Activated CD4-positive, alpha-beta T cell treated with anti-CD3 and anti-CD28 coated beads, Interleukin-2, amount 50 U/mL, for 4 hours (primary cell): ENCODE data around the gene RNF10.
A peak's percentile ranks its signal among the peaks of the same experiment; 100 is the strongest.
"Not testable (repeated sequence)": the region's sequence is repeated elsewhere in the genome, so short reads cannot be mapped to it uniquely, and the experiment has no call there.

Source experiments
- DNase-seq, 2 experiments: peaks; one replicate each; pipeline ENCODE4 v3.0.0-alpha.2; 2020

Gene RNF10

DNA sequence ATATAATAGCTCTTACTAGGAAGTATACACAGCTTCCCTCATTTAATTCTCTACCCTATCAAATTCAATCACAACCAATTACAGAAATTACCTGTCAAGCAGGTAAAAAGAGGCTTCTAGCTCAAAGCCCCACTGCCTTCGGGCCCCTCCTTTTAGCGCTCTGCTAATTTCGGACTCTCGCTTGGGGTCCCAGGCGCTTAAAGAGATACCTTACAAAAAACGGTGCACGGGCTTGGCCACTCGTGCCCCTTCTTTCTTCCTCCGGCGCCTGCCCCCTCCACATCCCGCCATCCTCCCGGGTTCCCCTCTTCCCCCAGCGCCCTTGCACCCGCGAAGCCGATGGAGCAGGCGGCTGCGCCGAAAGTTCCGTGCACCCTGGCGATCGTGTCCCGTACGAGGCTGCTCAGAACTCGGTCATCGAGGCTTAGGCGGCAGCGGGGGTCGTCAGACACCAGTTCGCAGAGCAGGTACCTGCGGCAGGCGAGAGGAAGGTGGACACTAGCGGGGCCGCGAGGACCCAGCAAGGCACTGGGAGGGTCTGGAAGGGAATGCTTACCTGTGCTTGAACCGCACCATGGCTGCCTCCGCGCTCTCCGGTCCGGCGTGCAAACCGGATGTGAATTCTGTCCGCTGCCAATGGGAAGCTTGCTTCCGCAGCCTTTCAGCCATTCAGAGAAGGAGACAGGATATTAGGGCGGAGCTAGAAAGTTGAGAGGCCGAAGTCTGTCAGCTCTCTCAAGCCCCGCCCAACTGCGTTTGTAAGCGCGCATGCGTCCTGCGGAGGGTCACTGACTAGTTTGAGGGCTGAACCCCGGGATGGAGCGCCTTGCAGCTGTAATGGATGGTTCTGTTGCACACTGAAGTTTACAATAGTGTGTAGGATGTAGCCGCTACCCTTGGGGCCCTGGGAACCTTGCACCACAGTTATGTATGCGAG, 46.9 kb downstream of the RNF10 start, which contains the start of gene POP5:
POP5 (minus strand) TSS at position 616 of the 937 bp plus-strand sequence; CDS start at position 576, 40 bp downstream.
- DNase-seq, result peak; percentile 84

DNA sequence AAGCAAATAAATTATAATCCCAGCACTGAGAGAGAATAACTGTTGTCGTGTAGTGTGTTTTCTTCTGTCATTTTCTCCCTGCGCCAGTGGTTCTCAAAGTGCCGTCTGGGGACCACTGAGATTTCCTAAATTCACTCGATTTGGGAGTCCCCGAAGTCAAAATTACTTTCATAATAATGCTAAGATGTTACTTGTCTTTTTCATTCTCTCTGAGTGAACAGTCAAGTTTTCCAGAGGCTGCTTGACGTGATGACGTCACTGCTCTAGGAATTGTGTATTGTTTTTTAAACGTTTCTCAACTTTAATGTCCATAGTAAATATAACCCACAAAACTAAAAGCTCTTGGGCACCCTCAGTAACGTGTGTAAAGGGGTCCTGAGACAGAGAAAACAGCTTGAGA, 47.8 kb downstream of the RNF10 start:
- no peak for DNase-seq

DNA sequence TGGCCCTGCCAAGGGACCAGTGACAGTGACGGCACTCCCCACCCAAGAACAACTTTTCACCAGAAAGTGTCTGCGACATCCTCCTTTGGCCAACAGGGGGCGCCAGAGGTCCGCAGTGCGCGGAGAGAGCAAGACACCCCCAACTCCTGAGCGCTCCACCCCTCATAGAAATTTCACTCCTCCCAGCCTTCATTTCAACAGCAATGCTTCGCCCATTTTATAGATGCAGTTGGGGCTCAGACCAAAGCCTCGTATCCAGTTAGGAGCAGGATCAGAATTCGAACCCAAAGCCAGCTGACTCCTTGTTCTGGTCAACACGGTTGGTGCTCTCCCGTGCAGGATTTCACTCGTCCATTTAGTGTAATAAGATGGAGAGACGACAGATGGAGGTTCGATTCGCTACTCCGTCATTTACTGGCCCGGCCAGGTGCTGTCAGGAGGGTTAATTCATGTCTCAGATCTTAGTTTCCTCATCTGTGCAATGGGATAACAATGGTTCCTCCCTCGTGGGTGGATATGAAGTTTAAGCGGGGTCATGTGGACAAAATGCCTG, 49.4 kb downstream of the RNF10 start:
- DNase-seq, result peak; percentile 83 to 86

DNA sequence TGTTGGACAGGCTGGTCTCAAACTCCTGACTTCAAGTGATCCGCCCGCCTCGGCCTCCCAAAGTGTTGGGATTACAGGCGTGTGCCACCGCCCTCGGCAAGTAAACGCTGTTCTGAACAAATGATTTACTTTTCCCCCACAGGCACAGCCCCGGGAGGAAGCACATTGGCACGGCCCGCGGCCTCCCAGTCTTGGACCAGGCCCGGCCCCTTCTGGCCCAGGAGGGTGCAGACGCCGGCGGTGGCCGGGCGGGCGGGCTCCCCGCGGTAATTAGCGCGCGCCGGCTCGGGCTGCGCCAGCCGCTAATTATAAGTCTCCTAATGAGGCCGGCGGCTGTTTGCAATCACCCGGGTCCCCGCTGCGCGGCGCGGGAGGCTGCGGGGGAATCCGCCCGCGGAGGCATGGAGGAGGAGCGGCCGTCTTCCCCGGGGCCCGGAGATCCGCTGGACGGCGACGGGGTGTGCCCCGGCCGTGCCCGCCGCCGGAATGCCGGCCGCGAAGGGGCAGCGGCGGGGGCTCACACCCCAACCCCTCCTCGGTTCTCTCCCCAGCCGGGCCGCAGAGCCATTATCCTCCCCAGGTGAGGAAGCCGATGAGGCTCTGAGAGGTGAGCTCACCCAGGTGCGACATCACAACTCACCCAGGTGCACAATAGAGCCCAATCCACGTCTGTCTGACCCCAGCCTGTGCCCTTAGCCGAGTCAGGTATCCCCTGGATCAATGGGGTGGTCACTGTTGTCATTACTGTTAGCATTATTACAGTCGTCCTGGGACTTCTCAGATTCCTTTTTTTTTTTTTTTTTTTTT, 50.4 kb downstream of the RNF10 start:
- DNase-seq, result peak; percentile 47 to 48

DNA sequence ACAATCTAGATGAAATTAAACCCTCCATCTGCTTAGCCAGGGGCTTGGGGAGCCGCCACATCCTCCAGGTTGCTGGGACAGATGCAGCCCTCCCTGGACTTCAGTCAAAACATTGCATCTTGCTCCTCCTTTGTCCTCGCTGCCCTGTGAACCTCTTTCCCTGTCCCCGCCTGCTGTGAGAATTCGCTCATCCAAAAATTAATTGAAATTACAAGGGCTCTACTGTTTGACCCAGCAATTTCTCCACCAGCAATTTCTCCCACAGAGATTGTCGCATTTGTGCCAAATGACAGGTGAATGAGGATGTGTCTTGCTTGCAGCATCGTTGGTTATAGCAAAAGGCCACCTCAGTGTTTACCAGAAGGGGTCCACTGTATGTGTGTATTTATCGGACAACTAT, 52.0 kb downstream of the RNF10 start:
- no peak for DNase-seq

DNA sequence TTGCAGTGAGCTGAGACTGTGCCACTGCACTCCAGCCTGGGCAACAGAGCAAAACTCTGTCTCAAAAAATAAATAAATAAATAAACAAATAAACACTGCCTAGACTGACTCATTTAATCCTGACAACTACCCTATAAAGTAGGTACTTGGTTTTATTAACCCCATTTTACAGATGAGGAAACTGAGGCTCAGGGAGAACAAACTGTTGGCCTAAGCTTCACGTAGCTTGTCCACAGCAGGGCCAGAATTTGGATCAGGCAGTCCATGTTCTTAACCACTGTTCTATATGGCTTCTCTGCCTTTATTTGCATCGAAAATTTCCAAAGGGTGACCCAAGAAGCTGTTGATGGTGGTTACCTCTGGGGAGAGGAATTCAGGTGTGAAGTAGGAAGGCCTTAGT, 52.7 kb downstream of the RNF10 start:
- no peak for DNase-seq

DNA sequence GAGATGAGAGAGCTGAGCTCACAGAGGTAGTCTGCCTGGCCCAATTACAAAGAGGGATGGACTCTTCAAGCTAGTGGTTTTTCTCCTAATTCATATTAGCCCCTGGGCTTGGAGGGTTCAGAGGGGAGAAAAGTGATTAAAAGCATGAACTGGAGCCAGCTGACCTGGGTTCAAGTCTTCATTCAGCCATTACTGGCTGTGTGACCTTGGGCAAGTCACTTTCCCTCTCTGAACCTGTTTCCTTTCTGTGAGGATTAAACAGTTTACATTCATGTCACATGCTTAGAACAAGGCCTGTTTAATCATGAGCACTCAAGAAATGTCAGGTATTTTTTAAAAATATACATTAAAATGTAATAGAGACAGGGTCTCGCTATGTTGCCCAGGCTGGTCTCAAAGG, 54.2 kb downstream of the RNF10 start:
- DNase-seq, result no peak

DNA sequence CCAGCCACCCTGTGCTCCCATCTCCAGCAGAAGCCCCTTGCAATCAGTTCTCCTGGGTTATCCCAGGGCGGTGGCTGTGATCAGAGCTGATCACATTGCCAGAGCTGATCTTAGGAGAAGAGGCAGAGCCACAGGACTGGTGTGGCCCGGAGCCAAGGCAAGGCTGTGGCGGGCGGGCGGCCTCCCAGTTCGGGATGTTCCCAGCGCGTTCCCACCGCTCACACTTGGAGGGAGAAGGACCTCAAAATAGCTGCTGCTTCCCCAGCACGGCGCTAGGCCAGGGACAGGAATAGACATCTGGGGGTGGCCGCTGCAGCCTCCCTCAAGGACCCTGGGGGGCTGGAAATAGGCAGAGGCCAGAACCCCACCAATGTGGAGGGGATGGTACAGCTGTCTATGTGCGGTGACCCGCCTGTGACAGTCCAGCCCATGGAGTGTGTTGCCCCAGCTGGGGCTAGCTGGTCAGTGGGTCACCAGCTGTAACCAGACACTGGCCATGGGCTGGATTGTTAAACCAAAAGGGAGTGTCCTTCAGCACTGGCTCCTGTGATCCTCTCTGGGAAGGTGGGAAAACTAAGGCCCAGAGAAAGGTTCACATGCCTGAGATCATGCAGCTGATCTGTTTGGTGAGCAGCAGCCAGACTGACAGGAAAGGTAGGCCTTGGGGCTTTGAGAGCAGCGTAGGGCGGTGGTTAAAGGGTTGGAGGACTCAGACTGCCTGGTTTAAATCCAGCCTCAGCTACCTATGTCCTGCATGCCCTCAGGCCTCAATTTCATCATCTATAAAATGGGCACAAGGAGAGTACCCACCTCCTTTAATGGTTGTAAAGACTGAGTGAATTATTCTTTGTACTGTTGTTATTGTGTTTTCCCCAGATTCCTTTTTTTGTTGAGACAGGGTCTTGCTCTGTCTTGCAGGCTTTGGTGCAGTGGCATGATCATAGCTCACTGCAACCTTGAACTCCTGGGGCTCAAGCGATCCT, 55.1 kb downstream of the RNF10 start:
- no peak for DNase-seq

DNA sequence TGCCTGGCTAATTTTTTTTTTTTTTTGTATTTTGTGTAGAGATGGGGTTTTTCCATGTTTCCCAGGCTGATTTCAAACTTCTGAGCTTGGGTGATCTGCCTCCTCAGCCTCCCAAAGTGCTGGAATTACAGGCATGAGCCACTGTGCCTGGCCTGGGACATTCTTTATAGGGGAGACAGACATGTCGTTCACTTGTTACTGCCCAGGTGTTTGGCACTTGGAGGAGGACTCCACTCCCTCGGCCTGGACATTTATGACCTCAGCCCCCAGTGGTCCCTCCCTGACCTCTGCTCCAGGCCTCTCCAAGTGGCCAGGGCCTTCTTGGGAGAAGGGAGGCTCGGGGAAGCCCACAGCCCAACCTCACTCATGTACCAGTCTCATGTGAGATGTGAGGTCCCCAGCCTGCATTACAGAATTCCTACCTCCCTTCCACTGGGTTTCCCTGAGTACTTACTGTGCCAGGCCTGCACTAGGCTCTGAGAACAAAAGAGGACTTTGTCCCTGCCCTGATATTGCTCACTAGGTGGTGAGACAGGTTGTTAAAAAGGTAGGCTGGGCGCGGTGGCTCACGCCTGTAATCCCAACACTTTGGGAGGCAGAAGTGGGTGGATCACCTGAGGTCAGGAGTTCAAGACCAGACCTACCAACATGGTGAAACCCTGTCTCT, 56.7 kb downstream of the RNF10 start:
- DNase-seq, result no peak

DNA sequence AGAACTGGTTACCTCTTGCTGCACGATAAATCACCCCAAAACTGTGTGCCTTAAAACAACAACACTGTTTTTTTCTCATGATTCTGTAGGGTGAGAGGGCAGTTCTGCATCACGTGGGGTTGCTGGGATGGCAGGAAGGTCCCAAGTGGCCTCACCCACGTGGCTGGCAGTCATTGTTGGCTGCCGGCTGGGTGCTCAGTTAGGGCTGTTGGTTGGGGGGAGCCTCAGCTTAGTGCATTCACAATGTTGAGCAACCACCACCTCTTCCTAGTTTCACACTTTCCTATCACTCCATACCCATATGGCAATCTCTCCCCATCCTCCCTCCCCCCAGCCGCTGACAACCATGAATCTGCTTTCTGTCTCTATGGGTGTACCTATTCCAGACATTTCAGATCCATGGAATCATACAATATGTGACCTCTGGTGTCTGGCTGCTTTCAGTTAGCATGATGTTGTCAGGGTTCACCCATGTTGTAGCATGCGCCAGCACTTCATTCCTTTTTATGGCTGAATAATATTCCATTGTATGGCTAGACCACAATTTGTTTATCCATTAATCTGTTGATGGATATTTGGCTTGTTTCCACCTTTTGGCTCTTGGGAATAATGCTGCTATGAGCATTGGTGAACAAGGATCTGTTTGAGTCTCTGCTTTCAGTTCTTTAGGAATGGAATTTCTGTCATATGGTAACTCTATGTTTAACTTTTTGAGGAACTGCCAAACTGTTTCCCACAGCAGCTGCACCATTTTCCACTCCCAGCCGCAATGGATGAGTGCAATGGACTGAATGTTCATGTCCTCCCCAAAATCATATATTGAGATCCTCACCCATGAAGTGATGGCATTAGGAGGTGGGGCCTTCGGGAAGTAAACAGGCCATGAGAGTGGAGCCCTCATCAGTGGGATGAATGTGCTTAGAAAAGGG, 58.2 kb downstream of the RNF10 start:
- DNase-seq, result no peak

DNA sequence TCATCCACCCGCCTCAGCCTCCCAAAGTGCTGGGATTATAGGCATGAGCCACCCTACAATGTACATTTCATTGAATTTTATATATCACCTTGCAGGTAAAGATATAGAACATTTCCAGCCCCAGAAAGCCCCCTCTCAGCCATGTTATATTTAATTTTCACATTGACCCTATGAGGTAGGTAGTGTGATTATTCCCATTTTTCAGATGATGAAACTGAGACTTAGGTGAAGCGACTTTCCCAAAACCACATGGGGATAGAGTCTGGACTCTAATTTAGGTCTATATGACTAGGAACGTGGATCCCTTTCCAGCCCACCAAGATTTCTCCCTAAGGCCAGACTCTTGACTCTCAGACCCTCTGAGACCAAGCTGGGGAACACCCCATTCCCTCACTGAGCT, 62.7 kb downstream of the RNF10 start:
- DNase-seq, result no peak

DNA sequence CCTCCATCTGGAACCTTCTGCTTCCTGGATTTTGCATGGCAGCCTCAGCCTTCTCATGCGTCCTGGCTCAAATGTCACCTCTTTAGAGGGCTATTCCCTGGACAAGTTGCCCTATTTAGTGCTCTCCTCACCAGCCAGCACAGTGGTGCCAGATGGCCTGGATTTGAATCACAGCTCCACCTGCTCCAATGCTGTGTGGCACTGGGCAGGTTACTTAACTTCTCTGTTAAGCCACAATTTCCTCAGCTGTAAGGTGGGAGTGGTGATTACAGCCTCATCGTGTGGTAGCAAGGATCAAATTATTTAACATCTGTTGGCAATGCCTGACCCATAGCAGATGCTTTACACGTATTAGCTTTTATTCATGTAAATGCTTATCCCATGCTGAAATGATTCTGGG, 63.7 kb downstream of the RNF10 start:
- no peak for DNase-seq

DNA sequence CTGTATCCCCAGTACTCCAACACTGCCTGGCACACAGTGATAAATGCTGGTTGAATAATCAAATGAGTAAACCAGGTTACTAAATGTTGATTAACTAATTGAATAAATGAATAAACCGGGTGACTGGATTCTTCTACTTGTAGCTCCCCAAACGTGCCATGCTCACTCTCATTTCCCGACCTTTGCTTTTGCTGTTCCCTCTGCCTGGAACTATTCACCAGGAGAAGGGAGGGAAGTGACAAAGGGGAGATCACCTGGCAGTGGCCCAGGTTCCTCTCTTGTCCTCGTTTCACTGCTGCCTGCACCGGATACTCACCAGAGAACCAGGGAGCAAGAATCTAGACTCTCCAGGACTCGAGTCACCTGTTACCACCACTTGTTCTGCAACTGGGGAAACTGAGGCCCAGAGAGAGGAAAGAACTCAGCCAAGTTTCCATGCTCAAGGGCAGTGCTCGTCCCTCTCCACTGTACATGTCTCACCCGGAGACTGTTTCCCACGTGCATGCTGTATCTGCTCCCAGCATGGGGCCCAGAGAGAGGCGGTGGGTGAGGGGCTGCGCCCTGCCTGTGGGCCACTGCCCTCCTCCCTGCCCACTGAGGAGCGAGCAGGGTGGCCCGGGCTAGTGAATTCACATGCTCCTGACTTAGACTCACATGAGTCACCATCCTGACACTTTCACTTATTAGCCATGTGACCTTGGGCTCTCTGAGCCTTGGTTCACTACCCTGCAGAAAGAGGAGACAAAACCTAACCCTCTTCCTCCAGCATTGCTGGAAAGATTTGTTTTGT, 64.7 kb downstream of the RNF10 start:
- DNase-seq, result no peak

DNA sequence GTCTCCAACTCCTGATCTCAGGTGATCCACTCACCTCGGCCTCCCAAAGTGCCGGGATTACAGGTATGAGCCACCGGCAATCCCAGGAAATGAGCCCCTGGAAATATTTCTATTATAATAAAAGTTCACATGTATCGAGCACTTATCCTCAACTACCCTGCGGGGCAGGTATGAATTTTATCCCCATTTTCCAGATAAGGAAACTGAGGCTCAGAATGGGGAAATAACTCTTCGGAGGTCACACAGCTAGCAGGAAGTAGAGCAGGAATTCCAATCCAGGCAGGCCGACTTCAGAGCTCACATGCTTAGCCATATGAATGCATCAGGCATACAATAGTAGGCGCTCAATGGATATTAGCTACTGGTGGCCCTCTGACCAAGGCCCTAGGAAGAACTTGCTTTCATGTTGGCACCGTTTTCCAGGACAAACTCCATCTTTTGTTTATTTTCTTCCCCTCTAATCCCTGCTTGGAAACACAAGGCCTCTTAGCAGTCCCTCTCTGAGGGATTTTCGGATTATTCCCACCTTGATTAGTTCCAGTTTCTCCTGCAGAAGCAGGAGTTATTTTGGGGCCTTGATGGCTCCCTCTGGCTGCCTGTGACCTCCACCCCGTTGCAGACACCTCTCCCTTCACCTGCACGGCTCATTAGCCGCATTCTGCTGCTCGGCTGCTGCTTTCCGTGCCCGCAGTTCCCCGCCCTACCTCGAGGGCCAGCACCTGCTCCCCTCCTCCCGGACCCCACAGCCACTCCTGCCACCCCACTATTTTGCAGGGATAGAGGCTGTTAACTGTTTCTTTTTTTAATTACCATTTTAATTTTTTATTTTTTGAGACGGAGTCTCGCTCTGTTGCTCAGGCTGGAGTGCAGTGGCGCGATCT, 65.8 kb downstream of the RNF10 start:
- no peak for DNase-seq

DNA sequence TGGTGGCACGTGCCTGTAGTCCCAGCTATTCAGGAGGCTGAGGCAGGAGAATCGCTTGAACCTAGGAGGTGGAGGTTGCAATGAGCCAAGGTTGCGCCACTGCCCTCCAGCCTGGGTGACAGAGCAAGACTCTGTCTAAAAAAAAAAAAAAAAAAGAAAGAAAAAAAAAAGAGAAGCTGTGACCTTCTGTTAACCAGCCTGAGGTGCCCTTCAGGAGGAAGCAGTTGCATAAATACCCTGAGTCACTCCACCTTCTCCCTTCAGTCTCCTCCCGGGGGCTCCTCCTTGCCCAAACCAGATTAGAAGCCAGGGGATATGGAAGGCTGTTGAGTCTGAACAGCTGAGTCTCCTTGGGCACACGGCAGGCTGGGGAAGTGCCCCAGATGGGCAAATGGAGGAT, 68.3 kb downstream of the RNF10 start:
- DNase-seq, result not testable (repeated sequence)

DNA sequence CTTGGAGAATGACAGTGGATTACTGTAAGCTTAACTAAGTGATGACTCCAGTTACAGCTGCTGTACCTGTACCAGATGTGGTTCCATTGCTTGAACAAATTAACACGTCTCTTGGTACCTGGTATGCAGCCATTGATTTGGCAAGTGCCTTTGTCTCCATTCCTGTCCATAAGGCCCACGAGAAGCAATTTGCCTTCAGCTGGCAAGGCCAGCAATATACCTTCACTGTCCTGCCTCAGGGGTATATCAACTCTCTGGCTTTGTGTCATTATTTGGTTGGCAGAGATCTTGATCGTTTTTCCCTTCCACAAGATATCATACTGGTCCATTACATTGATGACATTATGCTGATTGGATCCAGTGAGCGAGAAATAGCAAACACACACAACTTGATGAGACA, 76.4 kb downstream of the RNF10 start:
- no peak for DNase-seq

DNA sequence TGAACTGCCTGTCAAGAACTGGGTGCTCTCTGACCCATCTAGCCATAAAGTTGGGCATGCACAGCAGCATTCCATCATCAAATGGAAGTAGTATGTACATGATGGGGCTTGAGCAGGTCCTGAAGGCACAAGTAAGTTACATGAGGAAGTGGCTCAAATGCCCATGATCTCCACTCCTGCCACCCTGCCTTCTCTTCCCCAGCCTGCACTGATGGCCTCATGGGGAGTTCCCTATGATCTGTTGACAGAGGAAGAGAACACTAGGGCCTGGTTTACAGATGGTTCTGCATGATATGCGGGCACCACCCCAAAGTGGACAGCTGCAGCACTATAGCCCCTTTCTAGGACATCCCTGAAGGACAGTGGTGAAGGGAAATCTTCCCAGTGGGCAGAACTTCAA, 77.4 kb downstream of the RNF10 start:
- not testable (repeated sequence) for DNase-seq

DNA sequence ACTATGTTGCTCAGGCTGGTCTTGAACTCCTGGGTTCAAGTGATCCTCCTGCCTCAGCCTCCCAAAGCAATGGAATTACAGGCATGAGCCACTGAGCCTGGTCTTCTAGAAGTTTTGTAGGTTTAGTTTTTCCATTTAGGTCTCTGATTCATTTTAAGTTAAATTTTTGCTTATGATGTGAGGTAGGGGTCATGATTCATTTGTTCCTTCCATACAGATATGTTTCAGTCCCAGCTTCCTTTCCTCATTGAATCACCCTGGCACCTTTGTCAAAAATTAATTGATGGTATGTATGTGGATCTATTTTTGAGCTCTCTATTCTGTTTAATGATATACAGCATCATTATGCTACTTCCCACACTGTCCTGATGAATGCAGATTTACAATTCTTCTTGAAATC, 80.7 kb downstream of the RNF10 start:
- DNase-seq, result no peak

DNA sequence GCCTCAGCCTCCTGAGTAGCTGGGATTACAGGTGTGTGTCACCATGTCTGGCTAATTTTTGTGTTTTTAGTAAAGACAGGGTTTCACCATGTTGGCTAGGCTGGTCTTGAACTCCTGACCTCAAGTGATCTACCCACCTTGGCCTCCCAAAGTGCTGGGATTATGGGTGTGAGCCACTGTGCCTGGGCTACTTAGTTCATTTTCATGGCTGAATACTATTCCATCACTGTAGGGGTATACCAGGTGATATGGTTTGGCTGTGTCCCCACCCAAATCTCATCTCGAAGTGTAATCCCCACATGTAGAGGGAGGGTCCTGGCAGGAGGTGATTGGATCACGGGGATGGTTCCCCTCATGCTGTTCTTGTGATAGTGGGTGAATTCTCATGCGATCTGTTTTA, 83.0 kb downstream of the RNF10 start:
- not testable (repeated sequence) for DNase-seq
